Activated naive CD4-positive, alpha-beta T cell treated with anti-CD3 and anti-CD28 coated beads, Interleukin-2, amount 50 U/mL, for 24 hours (primary cell): ENCODE results near the gene MMP28.
A peak's percentile ranks its signal among the peaks of the same experiment; 100 is the strongest.
"Not testable (repeated sequence)": the region's sequence is repeated elsewhere in the genome, so short reads cannot be mapped to it uniquely, and the experiment has no call there.

Source experiments
- H3K27ac Mint-ChIP-seq: one replicate; pipeline ENCODE4 v1.8.0; 2021; ENCODE audit warnings: mild to moderate bottlenecking, mixed read lengths
- H3K27me3 Mint-ChIP-seq: one replicate; pipeline ENCODE4 v1.8.0; 2021; ENCODE audit warnings: mixed read lengths
- H3K36me3 Mint-ChIP-seq: one replicate; pipeline ENCODE4 v1.8.0; 2021; ENCODE audit warnings: mixed read lengths
- H3K4me1 Mint-ChIP-seq: one replicate; pipeline ENCODE4 v1.8.0; 2021; ENCODE audit warnings: mixed read lengths
- H3K4me3 Mint-ChIP-seq: one replicate; pipeline ENCODE4 v1.8.0; 2021; ENCODE audit warnings: mild to moderate bottlenecking, mixed read lengths
- H3K9me3 Mint-ChIP-seq: one replicate; pipeline ENCODE4 v1.8.0; 2021; ENCODE audit warnings: mixed read lengths

MMP28 gene

DNA sequence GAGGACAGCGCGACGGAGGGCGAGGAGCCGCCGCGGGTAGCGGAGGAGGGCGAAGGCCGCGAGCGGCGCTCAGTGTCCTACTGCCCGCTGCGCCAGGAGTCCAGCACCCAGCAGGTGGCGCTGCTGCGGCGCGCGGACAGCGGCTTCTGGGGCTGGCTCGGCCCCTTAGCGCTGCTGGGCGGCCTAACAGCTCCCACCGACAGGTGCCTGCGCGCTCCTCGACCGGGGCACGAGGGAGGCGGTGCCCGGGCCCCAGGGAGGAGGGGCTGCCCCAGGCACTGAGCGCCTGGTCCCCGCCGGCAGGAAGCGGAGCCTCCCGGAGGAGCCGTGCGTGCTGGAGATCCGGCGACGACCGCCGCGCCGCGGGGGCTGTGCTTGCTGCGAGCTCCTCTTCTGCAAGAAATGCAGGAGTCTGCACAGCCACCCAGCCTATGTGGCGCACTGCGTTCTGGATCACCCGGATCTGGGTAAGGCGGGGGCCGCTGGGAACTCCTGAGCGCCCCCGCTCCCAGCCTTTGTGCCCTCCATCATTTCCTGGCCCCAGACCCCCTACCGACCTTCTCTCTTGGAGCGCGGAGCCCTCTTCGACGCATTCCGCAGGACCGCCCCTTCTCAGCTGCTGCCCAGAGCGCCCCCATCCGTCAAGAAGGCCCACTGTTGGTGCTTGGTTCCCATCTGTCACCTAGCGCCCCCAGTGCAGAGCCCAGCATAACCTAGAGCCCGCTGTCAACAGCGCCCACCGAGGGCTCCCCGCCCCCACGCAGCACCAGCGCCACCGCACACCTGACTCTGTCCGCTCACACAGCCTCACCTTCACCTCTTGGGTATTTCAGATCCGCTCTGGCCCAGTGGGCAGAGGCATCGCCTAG, 31.1 kb downstream of the MMP28 start:
- Mint-ChIP-seq H3K36me3 (no peaks in the 10 kb centered on the region), H3K9me3 (no peaks in the 10 kb centered on the region), H3K27me3 (no peaks in the 10 kb centered on the region), H3K27ac (peak overlapping the region; percentile 52), H3K4me3 (peak overlapping the region; percentile 93), H3K4me1 (peaks cover 9% of the 10 kb centered on the region)

DNA sequence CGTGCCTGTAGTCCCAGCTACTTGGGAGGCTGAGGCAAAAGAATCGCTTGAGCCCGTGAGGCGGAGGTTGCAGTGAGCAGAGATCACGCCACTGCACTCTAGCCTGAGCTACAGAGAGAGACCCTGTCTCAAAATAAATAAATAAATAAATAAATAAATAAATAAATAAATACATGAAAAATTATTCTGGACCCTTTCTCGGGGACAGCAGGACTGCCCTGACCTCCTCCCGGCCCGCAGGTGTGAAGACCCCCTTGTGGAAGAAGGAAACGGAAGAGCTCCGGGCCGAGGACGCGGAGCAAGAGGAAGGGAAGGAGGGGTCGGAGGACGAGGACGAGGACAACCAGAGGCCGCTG, 31.7 kb downstream of the MMP28 start:
- H3K27ac Mint-ChIP-seq: no peak overlapping the region
- peak overlapping the region; percentile 93 for H3K4me3 Mint-ChIP-seq
- no peaks in the 10 kb centered on the region for H3K9me3 Mint-ChIP-seq
- peaks cover 9% of the 10 kb centered on the region for H3K4me1 Mint-ChIP-seq
- H3K27me3 Mint-ChIP-seq: no peaks in the 10 kb centered on the region
- H3K36me3 Mint-ChIP-seq: no peaks in the 10 kb centered on the region

DNA sequence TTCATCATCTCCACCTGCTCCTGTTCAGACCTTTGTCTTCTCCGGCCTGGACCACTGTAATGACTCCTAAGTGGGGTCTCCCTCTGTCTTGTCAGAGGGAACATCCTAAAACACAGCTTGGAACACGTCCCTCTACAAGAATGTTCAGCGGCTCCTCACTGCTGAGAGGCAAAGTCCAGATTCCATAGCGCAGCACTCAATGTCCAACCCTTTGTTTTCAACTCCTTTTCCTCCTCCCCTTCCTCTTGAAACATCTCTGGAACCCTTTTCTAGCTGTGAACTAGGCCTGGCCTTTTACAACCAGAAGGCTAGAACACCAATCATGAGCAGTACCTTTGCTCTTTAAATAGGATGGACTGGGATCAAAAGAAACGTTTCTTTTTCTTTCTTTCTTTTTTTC, 33.8 kb downstream of the MMP28 start:
- peaks cover 9% of the 10 kb centered on the region for H3K4me1 Mint-ChIP-seq
- no peak overlapping the region for H3K27ac Mint-ChIP-seq
- H3K9me3 Mint-ChIP-seq: no peaks in the 10 kb centered on the region
- H3K36me3 Mint-ChIP-seq: no peaks in the 10 kb centered on the region
- no peaks in the 10 kb centered on the region for H3K27me3 Mint-ChIP-seq
- no peak overlapping the region for H3K4me3 Mint-ChIP-seq

DNA sequence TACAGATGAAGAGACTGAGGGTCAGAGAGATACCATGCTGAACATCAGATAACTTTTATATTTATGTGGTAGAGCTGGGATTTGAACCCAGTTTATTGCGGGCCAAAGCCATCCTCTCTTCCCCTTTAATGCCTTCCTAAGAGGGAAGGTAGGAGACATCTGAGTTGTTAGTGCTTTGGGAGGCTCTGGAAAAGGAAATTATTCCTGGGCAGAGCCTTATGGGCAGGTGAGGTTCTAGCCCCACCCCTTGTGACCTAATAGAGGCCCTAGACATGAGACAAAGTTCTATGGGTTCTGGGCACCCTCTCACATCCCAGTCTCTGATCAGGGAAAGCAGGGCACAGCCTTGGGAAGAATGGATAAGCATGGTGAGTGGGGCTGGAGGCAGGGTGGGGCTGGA, 34.9 kb downstream of the MMP28 start, which contains the start of gene C17orf50:
Gene C17orf50, plus strand, starts transcription at position 301 of the 400 bp plus-strand sequence. Its CDS starts 55 bp downstream, at position 356.
- H3K27ac Mint-ChIP-seq: no peak within 1 kb of the TSS
- no peaks in the 10 kb centered on the region for H3K36me3 Mint-ChIP-seq
- no peaks in the 10 kb centered on the region for H3K27me3 Mint-ChIP-seq
- H3K4me1 Mint-ChIP-seq: peaks cover 9% of the 10 kb centered on the region
- H3K4me3 Mint-ChIP-seq: no peak within 1 kb of the TSS
- H3K9me3 Mint-ChIP-seq: no peaks in the 10 kb centered on the region

DNA sequence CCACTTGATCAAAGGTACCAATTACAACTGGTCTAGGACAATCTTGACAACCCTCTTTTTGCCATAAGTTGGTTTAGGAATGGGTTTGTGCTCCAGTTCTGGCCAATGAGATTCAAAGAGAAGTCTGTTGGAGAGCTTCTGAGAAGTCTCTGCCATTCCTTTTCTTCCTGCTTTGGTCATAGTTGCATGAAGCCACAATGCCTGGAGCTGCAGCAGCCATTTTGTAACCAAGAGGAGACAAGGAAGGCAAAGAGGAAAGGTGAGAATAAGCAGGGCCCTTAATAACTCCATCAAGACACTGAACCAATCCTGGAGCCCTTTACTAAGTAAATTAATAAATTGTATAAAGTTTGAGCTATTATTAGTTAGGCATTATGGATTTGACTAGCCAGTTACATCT, 38.2 kb downstream of the MMP28 start:
- H3K27me3 Mint-ChIP-seq: no peaks in the 10 kb centered on the region
- H3K27ac Mint-ChIP-seq: no peak overlapping the region
- H3K36me3 Mint-ChIP-seq: no peaks in the 10 kb centered on the region
- H3K4me1 Mint-ChIP-seq: no peaks in the 10 kb centered on the region
- no peaks in the 10 kb centered on the region for H3K9me3 Mint-ChIP-seq
- H3K4me3 Mint-ChIP-seq: no peak overlapping the region

DNA sequence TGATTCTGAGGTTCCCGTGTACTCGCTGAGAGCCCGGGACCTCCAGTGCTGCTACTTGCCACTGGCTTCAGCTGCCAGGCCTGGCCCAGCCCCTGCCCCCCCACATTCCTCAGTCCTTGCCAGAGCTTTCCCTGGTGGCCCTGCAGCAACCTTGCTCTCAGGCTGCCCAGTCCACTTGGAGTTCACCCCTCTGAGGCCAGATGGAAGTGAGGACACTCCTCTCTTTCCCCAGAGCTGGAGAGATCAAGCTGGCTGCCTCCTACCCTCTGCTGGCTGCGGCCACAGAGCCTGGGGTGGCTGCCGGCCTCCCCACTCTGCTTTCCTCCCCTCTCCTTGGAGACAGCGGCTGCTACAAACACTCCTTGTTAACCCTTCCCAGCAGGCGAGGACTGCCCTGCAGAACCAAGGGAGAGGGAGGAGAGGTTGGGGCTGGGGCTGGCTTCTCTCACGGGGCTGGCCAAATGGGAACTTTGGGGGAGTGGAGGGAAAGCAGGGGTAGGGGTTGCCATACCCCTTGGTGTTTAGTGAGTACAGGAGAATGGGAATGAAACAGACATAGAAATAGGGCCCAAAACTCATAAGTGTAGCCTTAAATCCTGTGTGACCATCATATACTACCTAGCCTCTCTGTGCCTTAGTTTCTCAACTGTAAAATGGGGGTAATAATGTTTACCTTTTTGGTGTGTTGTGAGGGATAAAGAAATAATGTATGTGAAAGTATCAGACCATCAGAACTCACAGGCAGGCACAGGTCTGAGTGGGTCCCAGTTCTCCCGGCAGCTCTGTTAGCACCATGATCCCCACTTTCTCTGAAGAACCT, 42.3 kb downstream of the MMP28 start, which contains the start of gene GAS2L2:
Gene GAS2L2, minus strand, starts transcription at position 295 of the 820 bp plus-strand sequence. CDS start 389 bp downstream, outside the sequence.
- Mint-ChIP-seq H3K36me3 (no peaks in the 10 kb centered on the region), H3K27ac (no peak within 1 kb of the TSS), H3K27me3 (peaks cover 22% of the 10 kb centered on the region), H3K4me3 (no peak within 1 kb of the TSS), H3K4me1 (peaks cover 15% of the 10 kb centered on the region), H3K9me3 (no peaks in the 10 kb centered on the region)

DNA sequence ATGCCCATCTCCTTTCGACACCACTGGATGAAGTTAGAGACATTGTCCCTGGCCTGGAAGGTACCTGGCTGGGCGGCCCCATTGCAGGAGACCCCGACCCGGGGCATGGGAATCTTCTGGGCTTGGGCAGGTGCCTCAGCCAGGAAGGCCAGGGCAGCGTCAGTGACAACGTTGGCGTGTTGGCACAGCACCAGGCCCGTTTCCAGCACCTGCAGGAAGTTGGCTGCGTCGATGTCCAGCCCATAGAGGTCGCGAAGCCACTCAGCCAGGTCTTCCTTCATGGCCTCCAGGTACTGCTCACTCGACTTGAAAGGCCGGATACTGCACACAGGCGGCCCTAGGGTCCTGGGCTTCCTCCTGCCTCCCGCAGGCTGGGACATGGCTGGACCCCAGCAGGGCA, 43.0 kb downstream of the MMP28 start:
- H3K4me1 Mint-ChIP-seq: peaks cover 15% of the 10 kb centered on the region
- peaks cover 22% of the 10 kb centered on the region for H3K27me3 Mint-ChIP-seq
- no peaks in the 10 kb centered on the region for H3K36me3 Mint-ChIP-seq
- no peak overlapping the region for H3K4me3 Mint-ChIP-seq
- H3K9me3 Mint-ChIP-seq: no peaks in the 10 kb centered on the region
- no peak overlapping the region for H3K27ac Mint-ChIP-seq

DNA sequence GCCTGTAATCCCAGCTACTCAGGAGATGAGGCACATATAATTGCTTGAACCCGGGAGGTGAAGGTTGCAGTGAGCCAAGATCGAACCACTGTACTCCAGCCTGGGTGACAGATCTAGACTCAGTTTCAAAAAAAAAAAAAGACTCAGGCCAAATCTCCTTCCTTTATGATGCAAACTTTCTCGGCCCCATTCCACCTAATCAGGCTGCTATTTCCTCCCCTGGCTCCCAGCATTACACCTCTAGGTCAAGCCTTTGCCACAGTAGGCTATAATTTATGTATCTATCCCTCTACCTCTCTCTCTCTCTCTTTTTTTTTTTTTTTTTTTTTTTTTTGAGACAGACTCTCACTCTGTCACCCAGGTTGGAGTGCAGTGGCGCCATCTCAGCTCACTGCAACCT, 43.9 kb downstream of the MMP28 start:
- Mint-ChIP-seq H3K4me1 (peaks cover 15% of the 10 kb centered on the region), H3K27me3 (peaks cover 22% of the 10 kb centered on the region)
- not testable (repeated sequence) for H3K9me3 Mint-ChIP-seq, H3K27ac Mint-ChIP-seq, H3K36me3 Mint-ChIP-seq, H3K4me3 Mint-ChIP-seq

DNA sequence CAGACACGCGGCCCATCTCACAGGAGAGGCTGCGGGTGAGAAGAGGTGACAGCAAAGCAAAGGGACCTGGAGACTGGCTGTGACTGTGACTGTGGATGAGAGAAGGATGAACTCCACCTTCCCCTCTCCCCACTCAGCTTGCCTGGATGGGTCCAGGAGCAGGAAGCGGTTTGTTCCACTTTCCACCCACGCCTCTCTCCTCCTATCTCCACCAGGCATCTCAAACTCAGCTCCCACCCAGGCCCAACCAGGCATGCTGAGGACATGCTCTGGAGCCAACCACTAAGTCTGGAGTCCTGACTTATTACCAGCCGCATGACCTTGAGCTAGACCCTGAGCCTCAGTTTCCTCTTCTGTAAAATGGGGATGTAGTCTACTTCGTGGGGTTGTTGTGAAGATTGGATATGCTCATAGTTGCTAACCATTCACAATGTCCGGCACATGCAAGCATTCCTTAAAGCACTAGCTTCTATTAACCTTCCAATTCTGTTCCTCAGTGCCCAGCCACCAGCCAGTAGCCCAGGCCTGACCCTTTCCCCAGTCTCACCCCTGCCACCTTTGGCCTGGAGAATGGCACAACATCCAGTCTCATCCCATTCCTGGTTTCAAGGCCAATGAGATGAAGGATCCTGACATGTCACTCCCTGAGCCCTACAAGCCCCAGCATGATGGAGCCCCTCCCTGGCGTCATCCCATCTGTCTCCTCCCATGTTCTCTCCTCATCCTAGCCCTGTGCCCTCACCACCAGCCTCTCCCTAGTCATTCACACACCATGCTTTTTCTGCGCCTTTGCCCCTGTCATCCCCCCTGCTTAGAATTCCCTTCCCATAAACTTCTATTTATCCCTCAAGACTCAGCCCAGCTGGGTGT, 44.7 kb downstream of the MMP28 start:
- peak overlapping the region; percentile 51 for H3K27ac Mint-ChIP-seq
- H3K9me3 Mint-ChIP-seq: no peaks in the 10 kb centered on the region
- H3K36me3 Mint-ChIP-seq: no peaks in the 10 kb centered on the region
- no peak overlapping the region for H3K4me3 Mint-ChIP-seq
- H3K27me3 Mint-ChIP-seq: peaks cover 22% of the 10 kb centered on the region
- H3K4me1 Mint-ChIP-seq: peaks cover 15% of the 10 kb centered on the region

DNA sequence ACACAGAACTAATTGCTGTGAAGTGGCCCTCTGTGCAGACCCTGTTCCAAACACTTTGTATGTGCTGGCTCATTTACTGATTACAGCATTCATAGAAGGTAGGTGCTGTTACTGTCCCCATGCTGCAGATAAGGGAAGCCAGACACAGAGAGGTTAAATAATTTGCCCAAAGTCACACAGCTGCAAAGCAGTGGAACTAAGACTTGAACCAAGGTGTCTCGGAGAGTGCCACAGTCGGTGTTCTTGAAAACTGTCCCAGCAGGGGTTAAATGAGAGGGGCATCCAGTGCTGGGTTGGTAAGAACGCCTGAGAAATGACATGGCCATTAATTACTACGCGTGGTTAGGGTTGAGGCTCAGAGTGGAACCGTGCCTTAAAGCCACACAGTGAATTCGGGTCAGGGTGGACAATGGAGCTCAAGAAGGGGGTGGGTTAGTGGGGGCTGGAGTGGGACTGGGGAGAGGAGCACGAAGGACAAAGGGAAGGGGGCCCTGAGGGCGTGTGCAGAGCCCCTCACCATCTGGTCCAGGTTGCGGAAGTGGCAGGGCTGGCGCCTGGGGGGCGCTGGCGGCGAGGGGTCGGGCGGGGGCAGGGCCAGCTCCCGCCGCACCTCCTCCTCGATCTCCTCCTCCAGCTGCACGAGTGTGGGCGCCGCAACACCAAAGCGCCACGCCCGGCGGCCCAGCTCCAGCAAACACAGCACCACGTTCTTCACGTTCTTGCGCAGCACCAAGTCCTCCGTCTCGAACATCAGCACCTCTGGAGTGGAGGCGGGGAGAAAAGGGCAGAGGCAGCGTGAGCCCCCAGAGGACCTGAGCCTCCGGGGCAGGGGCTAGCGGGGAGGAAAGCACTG, 45.7 kb downstream of the MMP28 start:
- Mint-ChIP-seq H3K4me3 (no peak overlapping the region), H3K9me3 (no peaks in the 10 kb centered on the region), H3K27ac (peak overlapping the region; percentile 59), H3K27me3 (peaks cover 22% of the 10 kb centered on the region), H3K4me1 (peaks cover 15% of the 10 kb centered on the region), H3K36me3 (no peaks in the 10 kb centered on the region)

DNA sequence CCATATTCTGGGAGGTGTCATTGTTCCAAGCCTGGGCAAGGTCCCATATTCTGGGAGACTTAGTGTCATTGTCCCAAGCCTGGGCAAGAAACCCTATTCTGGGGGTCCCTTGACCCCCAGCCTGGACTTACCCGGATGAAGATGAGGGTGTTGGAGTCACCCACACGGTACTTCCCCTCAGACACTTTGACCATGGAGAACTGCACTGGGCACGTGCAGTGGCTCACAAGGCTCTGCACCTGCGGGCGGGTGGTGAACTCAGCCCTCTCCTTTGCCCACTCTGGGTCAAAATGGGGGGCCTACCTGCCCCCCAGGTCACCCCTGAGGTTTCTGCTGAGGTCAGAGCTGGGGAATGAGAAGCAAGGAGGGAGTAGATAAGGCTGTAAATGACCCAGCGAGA, 46.5 kb downstream of the MMP28 start:
- Mint-ChIP-seq H3K27me3 (peaks cover 24% of the 10 kb centered on the region), H3K4me3 (no peak overlapping the region), H3K36me3 (no peaks in the 10 kb centered on the region), H3K4me1 (peaks cover 15% of the 10 kb centered on the region), H3K9me3 (no peaks in the 10 kb centered on the region), H3K27ac (peak overlapping the region; percentile 14)

DNA sequence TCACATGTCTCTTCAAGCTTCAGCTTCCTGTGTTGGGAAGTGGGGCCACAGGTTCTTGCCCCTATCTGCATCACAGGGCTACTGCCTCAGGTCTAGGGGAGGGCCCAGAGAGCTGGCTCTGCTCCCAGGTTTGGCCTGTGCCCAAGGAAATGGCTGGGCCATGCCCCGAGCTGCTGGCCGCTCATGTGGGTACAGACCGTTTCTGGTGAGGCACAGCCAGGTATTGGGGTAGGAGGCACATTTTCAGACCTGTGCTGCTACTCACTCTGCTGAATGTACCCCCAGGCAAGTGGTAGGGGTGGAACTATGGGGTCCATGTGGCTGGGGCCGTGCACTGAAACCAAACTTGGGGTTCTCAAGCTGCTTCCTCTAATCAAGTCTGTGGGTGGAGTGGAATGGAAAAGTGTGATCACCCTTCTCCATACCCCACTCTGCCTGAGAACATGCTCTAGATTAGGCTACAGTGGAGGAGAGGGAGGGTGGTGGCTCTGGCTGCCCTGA, 47.0 kb downstream of the MMP28 start:
- Mint-ChIP-seq H3K27ac (no peak overlapping the region), H3K4me3 (no peak overlapping the region), H3K4me1 (peaks cover 15% of the 10 kb centered on the region), H3K9me3 (no peaks in the 10 kb centered on the region), H3K36me3 (no peaks in the 10 kb centered on the region), H3K27me3 (peaks cover 27% of the 10 kb centered on the region)

DNA sequence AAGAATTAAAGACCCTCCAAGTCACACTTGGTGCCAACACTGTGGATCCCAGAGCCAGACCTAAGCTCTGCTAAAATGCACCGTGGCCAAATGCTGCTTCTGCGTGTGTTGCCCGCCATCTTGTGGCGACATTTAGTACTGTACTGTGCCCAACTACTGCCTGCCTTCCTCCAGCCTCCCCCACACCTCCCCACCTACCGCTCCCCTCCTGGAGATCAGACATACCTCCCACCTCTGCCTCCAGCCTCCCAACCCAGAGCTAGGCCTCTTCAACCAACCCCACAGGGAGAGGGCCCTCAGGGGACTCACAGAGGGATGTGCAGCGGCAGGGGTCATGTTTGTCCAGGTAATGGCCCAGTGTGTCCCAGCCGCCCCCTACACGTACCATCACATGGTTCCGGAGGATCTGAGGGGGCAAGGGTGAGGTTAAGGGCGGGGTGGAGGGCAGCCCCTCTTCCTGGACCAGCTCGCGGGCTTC, 47.9 kb downstream of the MMP28 start:
- Mint-ChIP-seq H3K27ac (no peak overlapping the region), H3K4me3 (no peak overlapping the region), H3K27me3 (peaks cover 28% of the 10 kb centered on the region), H3K4me1 (peaks cover 15% of the 10 kb centered on the region), H3K9me3 (no peaks in the 10 kb centered on the region), H3K36me3 (no peaks in the 10 kb centered on the region)

DNA sequence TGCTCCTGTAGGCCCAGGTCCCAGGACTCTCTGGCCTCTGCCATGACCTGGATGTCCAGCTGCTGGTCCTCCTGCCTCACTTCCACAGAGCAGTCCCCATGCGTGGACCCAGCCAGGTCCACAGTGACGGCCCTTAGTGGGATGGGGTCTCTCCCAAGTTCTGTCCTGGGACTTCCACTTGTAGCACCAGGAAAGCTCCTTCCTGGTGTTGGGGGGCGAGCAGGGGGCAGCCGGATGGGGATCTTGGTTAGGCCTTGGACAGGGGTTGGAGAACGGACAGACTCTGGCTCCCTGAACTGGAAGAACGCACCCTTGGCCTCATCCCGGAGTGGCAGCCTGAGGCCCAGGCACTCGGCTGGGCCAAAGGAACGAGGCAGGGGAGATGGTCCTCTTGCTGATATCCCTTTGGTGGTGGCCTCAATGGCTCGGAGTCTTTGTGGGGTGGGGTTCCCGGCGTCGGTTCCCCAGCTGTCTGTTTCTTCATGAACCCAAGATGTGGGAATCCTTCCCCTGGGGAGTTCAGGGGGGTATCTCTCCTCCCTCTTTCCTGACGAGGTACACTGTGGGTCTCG, 49.6 kb downstream of the MMP28 start:
- H3K4me1 Mint-ChIP-seq: peaks cover 18% of the 10 kb centered on the region
- no peaks in the 10 kb centered on the region for H3K36me3 Mint-ChIP-seq
- H3K27me3 Mint-ChIP-seq: peaks cover 29% of the 10 kb centered on the region
- no peak overlapping the region for H3K4me3 Mint-ChIP-seq
- no peak overlapping the region for H3K27ac Mint-ChIP-seq
- no peaks in the 10 kb centered on the region for H3K9me3 Mint-ChIP-seq
